GM18909 (cell line): ENCODE data around the gene CCDC8.
"Not testable (repeated sequence)": the region's sequence is repeated elsewhere in the genome, so short reads cannot be mapped to it uniquely, and the experiment has no call there.

Source experiments
- ATAC-seq: cut with Tn5 transposase; IDR thresholded peaks from one replicate; pipeline ENCODE4 v1.9.1; 2021; ENCODE audit warnings: mild to moderate bottlenecking; ENCODE audit not compliant: unreplicated experiment, poor library complexity

CCDC8 gene

DNA sequence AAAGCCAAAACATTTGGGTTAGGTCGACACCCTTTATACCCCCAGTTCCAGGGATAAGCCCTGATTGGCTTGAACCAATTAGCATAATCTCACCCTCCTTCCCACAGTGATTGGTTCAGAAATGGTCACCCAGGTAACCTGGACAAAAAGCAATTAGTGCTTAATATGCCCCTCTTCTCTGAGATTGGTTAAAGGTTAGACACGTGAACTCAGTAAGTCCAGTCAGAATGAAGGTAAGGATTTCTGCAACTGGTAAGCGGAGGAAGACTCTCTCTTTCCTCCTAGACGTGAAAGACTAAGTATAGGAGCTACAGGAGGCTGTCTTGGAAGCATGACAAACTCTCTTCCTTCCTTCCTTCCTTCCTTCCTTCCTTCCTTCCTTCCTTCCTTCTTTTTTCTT lies 16.6 kb upstream of the CCDC8 start:
- ATAC-seq: no peak

DNA sequence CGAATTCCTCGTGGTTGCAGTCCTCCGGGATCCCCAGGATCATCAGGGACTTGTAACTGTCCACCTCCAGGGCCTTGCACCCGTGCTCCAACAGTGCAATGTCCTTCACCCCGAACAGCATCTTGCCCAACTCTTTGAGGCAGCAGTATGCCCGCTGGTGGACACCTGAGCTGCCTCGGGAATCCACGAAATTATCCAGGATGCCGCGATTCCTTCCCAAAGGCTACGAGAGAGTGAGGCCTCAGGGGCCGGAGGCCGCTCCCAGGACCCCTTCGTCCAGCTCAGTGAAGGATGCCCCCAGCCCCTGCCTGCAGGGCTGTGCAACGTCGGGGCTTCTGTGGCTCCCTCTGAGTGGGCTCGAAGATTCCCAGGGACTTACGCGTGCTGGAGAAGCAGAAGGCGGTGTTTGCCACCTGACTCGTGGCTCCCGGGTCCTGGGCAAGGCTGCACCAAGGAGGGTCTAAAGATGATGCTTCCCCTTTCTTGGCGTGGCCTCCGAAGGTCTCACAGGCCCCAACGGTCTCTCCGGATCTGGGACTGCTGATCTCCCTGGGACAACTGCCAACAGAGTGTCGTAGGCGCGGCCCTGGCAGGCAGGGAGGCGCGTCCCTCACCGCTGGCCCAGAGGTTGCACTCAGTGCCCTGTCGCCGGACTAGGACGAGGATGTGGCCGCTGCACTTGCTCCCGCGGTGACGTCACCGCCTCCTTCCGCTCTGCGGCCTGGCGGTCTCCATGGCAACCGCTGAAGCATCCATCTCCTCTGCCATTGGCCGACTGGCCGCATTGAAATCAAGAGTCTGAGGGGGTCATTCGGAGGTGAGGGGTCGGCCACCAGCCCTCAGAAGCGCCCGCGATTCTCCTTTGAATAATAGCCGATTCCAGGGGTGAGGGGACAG lies 15.1 kb upstream of the CCDC8 start, which contains the start of gene PNMA8C:
Gene PNMA8C, minus strand, starts transcription at position 698 of the 897 bp plus-strand sequence. Its CDS starts 577 bp downstream, at position 121.
- ATAC-seq: no peak

DNA sequence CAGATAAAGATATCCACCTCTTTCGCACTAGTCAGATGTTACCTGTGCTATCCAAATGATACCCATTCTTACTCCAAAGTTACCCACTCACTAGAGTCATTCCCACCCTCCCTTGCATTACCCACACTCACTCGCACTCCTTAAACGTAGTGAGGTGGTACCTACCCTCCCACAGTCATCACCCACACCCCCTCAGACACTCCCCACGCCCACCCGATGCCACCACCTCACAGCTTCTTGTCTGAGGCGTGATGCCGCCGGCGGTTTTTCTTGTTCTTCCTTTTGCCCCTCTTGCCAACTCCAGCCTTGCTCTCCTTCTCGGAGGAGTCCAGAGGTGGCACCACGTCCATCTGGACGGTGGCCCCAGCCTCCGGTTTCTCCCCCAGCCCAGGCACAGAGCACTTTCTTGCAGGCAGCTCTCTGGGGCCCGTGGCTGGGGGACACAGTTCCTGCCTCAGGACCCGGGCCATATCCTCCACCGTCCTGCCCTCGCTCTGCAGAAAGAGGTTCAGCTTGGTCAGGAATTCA lies 14.2 kb upstream of the CCDC8 start:
- no peak for ATAC-seq

DNA sequence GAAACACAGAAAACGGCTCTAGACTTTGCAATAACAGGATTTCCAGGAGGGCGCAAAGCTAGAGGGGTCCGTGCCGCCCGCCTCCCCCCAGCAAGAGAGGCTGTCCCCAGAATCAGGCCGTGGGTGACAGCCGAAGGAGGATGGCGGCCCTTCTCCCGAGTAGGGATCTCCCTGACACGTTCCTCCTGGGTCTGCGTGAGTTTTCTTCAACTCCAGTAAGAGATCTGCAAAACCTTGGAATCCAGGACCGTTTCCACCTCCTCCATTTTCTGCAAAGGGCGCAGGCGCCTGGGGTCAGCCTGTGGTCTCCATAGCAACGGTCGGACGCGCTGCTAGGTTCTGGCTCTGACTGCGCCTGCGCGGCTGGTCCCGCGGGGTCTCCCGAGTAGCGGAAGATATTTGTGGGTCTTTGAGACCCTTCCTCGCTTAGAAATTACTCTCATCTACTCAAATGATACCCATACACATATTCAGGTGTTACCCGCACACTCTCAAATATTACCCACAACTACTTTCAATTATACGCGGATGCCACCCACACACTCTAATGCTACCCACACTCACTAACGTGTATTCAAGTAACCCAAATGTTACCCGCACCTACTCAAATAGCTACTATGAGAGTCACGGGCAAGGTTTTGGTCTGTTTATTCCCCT lies 13.3 kb upstream of the CCDC8 start:
- no peak for ATAC-seq

DNA sequence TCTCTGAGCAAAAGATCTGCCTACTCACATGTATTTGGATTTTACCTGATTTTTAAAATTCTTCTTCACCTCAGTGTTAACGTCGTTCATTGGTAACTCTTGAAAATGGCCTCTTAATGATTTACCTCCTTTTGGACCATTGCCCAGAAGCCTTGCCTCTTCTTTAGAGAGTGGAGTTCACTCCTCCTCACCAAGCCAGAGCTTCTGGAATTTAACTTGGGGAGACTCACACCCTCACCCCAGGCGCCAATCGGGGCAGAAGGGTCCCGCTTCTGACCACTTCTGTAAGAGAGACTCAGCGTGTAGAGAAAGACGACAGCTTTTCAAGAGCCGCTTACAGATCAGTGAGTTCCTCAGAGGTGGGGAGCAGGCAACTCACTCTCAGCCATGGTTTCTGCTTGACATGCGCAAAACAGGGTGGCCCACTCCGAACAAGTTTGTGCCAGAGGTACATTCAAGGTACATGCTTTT lies 12.7 kb upstream of the CCDC8 start:
- no peak for ATAC-seq

DNA sequence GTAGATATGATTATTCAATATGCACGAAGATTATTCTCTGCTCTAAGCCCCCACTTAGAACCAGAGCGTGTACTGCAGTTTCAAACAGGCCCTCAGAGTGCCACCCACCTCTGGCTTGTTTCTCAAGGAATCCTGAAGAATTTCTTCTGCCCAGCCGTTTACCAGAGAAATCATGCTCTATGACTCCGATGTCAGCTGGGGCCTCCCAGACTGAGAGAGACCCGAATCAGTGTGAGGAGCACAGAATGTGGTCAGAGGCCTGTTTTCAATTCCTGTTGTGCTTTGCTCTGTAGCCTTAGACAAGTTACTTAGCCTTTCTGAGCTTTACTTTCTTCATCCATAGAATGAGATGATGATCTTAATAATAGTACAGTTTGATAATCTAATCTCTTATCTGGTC lies 9.8 kb upstream of the CCDC8 start:
- no peak for ATAC-seq

DNA sequence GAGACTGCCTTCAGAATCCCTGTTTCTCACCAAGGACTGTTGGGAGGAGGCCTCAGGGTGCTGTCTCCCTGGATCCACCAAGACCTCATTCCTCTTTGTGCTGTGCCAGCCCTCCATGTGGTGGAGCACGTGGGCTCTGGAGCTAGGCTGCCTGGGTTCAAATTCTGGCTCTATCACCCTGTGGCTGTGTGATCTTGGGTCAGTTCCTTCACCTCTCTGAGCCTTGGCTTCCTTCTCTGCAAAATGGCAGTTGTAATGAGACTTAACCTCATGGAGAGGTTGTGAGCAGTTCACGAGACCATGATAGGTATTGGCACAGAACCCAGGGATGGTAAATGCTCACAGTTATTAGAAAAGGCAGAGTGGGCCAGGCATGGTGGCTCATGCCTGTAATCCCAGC lies 9.0 kb upstream of the CCDC8 start:
- no peak for ATAC-seq

DNA sequence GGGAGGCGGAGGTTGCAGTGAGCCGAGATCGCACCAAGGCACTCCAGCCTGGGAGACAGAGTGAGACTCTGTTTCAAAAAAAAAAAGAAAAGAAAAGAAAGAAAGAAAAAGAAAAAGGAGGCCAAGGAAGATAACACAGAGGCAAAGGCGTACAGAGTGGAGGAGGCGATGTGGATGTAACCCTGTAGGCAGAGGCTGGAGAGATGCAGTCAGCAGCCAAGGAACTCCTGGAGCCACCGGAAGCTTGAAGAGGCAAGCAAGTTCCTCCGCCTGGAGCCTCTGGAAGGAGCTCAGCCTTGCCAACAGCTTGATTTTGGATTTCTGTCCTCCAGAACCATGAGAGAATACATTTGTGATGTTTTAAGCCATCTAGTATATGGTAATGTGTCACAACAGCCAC lies 6.7 kb upstream of the CCDC8 start:
- ATAC-seq: no peak

DNA sequence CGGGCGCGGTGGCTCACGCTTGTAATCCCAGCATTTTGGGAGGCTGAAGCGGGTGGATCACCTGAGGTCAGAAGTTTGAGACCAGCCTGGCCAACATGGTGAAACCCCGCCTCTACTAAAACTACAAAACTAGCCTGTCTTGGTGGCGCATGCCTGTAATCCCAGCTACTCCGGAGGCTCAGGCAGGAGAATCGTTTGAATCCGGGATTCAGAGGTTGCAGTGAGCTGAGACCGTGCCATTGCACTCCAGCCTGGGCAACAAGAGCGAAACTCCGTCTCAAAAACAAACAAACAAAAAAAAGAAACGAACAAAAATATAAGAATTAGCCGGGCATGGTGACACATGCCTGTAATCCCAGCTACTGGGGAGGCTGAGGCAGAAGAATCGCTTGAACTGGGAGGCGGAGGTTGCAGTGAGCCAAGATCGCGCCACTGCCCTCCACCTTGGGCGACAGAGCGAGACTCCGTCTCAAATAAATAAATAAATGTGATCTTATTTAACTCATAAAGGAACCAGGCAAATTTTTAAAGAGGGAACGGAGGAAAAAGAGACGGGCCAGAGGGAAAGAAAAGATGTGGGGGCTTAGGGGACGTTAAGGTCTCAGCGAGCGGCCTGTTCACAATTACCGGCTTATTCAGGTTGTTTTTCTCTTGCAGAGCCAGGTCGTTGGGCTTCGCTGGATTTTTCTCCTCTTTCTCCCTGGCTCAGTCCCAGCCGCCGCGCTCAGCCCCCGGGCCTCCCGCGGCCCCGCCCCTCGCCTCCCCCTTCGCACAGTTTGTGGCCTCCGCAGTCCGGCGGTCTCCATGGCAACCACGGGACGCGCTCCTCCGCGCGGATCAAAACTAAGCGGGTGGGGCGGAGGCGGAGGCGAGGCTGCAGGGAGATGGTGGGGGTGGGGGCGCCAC lies 2.7 kb upstream of the CCDC8 start:
- not testable (repeated sequence) for ATAC-seq

DNA sequence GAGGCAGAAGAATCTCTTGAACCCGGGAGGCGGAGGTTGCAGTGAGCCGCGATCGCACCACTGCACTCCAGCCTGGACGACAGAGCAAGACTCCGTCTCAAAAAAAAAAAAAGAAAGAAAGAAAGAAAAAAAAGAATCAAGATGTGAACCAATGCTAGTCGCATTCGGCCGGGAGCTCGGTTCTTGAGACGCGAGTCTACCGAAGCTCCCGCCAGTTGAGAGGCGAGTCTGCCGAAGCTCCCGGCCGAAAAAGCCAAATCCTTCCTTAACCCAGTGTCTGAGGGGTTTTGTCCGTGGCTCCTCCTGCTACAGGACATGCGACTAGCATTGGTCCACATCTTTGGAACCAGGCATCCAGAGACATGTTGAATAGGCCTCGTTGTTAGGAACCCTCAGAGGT lies 1.5 kb upstream of the CCDC8 start:
- not testable (repeated sequence) for ATAC-seq

DNA sequence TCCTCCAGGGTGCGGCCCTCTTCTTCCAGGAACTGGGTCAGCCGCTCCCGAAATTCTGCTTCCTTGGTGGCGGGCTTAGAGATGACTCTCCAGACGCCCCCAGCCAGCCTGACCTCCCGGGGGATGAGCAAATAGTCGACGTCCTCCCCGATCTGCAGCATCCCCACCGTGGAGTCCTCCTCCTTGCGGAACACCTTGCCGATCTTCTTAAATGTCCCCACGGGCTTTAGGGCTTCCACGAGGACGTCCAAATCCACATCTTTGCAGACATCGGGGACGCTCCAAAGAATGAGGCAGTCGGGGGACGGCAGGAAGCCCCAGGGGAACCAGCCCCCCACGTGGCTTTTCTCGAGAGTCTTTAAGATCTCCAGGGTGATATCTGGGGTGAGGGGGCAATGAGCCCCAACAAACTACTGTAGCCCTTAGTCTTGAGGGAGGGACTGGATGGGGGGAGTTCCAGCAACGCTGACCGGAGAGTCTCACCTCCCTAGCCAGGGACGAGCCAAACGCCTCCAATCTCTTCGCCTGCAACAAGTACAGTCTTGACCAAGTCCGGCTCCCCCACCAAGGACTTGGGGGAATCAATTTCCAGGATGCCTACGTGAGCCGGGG lies 608 bp downstream of the CCDC8 start:
- ATAC-seq: no peak

DNA sequence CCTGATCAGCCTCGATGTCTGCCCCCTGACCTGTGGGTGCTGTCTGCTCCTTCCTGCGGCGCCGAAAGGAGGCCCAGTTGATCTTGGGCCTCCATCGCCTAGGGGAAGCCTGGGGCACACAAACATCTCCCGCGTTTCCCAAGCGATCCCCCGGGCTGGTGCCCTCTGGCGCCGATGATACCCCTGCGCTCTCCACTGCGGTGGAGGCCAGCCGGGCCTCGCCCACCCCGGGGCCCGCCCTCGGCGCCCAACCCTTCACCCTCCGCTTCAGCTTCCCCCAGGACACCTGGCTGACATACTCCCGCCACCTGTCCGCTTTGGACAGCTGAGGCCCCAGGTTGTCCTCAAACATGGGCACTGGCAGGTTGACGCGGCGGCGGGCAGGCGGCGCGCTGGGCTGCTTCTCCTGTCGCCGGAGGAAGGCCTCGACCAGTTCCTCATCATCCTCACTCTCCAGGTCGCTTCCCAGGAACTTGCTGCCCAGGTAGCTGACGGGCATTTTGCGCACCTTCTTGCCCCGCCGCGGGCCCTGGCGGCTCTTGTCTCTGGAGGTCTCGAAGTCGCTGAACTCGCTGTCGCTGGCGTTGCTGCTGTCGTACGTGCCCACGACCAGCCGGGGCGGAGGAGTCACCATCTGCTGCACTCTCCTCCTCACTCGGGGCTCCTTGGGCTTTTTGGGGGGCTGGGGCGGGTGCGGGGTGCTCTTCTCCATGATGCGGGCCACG lies 1.3 kb downstream of the CCDC8 start:
- ATAC-seq: no peak

DNA sequence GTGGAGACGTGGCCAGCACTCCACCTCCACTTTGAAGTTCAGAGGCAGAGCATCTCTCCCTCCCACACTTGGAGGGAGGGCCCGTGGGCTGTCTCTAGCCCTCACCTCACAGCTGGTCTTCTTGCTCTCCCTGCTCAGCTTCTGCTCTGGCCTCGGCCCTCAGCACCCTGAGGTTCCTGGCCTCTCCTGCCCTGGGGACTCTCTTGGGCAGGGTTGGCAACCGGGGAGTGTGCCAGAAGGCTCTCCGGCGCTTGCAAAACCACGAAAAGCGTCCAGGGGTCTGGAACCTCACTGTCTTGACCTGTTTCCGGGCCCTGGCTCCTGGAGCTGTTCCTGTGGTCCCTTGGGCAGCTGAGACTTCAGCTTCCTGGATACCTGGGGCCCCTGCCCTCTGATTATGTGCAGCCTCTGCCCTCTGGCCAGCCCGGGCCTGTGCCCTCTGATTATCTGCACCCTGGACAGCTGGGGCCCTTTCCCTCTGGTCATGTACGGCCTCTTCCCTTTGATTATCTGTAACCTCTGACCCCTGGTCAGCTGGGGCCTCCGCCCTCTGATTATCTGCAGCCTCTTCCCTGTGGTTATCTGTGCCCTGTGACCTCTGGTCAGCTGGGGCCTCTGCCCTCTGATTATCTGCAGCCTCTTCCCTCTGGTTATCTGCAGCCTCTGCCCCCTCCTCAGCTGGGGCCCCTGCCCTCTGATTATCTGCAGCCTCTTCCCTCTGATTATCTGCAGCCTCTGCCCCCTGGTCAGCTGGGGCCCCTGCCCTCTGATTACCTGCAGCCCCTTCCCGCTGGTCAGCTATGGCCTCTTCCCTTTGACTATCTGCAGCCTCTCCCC lies 2.1 kb downstream of the CCDC8 start:
- ATAC-seq: no peak

DNA sequence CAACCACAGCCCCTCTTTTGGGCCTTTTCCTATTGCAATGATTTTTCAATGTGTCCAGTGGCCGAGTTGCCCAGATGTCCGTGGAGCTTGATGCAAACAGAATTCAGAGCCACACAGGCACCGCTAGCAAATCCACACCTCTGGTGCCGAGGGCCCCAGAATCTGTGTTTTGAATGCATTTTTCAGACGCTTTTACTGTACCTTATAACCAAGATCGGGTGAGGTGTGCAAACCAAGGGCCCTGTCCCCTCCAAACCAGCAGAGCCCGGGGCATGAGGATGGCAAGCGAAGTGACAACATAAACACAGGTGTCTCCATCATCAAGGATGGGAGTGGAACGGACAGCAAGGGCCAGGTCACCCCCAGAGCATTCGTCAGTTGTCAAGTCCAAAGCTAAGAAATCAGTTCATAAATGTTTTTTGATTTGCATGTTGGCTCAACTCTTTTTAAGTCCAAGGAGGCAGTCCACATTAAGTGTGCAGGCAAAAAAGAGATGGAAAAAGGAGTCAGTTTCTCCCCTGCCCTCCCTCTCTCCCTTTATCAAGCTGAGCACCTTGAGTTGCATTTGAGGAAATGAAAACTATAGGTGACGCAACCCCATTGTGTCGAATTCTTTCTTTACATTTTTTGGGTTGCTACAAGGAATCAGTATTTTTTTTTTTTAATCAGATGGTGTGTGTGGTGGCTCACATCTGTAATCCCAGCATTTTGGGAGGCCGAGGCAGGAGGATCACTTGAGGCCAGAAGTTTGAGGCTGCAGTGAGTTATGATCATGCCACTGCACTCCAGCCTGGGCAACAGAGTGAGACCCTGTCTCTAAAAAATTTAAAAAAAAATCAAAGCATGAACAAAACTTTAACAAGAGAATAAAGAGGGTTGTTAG lies 2.9 kb downstream of the CCDC8 start:
- no peak for ATAC-seq

DNA sequence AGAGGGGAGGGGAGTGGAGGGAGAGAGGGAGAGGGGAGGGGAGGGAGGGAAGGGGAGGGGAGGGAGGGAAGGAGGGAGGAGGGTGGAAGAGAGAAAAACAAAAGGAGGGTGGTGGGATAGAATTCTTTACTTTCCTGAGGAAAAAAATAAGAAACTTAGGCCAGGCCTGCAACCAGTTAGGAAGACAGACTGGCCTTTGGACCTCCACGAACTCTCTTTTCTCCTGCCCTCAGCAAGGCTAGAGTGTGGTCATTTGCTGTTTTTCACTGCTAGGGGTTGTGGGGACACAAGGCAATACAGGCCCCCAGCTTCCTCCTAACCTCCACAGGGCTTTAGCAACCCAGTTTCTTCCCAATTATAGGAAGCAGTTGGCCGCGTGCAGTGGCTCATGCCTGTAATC lies 4.2 kb downstream of the CCDC8 start:
- ATAC-seq: no peak

DNA sequence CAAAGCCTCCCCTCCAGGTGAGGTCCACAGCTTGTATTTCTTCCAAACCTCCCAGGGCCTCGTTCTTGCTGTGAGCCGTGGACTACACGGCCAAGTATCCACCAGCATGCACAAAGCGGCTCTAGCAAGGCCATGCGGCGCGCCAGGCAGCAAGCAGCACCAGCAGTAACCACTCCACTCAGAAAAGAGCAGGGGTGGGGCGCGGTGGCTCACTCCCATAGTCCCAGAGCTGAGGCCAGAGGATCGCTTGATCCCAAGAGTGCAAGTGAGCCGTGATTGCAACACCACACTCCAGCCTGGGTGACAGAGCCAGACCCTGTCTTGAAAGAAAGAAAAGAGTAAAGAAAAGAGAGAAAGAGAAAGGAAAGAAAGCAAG lies 4.7 kb downstream of the CCDC8 start:
- no peak for ATAC-seq

DNA sequence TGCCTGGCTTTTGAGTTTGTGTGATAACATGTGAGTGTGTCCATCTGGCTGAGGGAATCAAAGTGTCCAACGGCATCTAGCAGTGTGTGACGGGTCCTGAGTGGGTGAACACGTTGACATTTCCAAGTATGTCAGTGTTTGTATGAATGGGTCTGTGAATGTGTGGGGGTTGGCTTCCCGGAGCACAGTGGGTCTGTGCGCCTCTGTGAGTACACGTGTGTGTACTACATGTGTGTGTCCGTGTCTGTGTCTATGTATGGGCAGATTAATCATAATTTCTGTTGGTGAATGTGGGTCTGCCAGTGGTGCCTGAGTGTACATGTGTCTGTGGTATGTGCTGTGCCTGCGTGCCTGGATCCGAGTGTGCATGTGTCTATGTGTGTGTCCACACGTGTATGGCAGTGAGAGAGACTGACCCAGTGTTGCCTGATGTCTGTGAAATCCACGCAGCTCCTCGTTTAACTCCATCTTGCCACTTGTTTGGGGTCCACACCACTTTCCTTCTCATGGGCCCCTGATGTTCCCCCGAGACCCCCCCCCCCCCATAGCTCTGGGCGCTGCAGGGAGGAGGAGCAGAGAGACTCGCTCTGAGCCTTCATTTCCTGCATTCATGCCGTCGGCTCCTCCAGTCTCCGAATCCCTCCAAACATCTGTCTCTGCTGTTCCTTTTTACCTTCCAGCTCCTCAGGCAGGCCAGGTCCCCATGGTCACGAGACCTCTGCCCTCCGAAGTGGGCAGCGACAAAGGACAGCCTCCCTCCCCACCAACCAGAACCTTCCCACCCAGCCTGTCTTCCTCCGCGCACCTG lies 5.3 kb downstream of the CCDC8 start:
- ATAC-seq: no peak
